GM11168 (cell line): ENCODE results near the gene NDRG3.

ENCODE experiments used
- in situ Hi-C: fragments of 300-500 bp; cut with MboI; formaldehyde crosslinking; loops from one replicate; pipeline ENCODE4 v1.12.0; 2022; ENCODE audit warnings: low sequenced_read_pairs; ENCODE audit not compliant: unreplicated experiment

Gene NDRG3

GRCh38 chr20:36745927-36746659, at the start of gene NDRG3:
TSS of gene NDRG3 (minus strand) at chr20:36746090. CDS start at chr20:36721735, 24,355 bp downstream.
- in situ Hi-C loops = no loop called here

- in situ Hi-C loops = no loop called here
These were observed 48.2 kb upstream of the NDRG3 start for GRCh38 chr20:36794116-36794474.

- in situ Hi-C loops = no loop called here
These were observed 47.6 kb upstream of the NDRG3 start for GRCh38 chr20:36793294-36794115.

- in situ Hi-C loops = no loop called here
These were observed 46.5 kb upstream of the NDRG3 start for GRCh38 chr20:36792422-36792821.

GRCh38 chr20:36791862-36792261, 46.0 kb upstream of the NDRG3 start:
- in situ Hi-C loops = no loop called here

- in situ Hi-C loops = no loop called here
These were observed 40.8 kb upstream of the NDRG3 start for GRCh38 chr20:36786663-36787062.

GRCh38 chr20:36786246-36786645, 40.4 kb upstream of the NDRG3 start:
- in situ Hi-C loops = no loop called here

GRCh38 chr20:36785308-36785707, 39.4 kb upstream of the NDRG3 start:
- in situ Hi-C loops = no loop called here

- in situ Hi-C loops = no loop called here
These were observed 39.0 kb upstream of the NDRG3 start for GRCh38 chr20:36784900-36785299.

- in situ Hi-C loops = no loop called here
These were observed 38.2 kb upstream of the NDRG3 start for GRCh38 chr20:36784116-36784515.

GRCh38 chr20:36779656-36780025, 33.8 kb upstream of the NDRG3 start:
- in situ Hi-C loops = no loop called here

GRCh38 chr20:36778831-36779655, 33.2 kb upstream of the NDRG3 start:
- in situ Hi-C loops = no loop called here

GRCh38 chr20:36777576-36777975, 31.7 kb upstream of the NDRG3 start:
- in situ Hi-C loops = no loop called here

- in situ Hi-C loops = no loop called here
These were observed 31.3 kb upstream of the NDRG3 start for GRCh38 chr20:36777167-36777566.

GRCh38 chr20:36775826-36776225, 29.9 kb upstream of the NDRG3 start:
- in situ Hi-C loops = no loop called here

- in situ Hi-C loops = no loop called here
These were observed 29.3 kb upstream of the NDRG3 start for GRCh38 chr20:36775196-36775595.

GRCh38 chr20:36773597-36774390, 27.9 kb upstream of the NDRG3 start, which contains the start of gene DSN1:
TSS of gene DSN1 (minus strand) at chr20:36773763. CDS start at chr20:36771458, 2,305 bp downstream.
- in situ Hi-C loops = no loop called here

- in situ Hi-C loops = no loop called here
These were observed 27.3 kb upstream of the NDRG3 start for GRCh38 chr20:36773107-36773596.

- in situ Hi-C loops = no loop called here
These were observed 24.8 kb upstream of the NDRG3 start for GRCh38 chr20:36770680-36771079.
